Mesothelial cell of epicardium (in vitro differentiated cells): Measurements from ENCODE around the gene APEX1. TPM values are rescaled to one million over a fixed set of nuclear protein-coding genes. Genes with fewer than 3 reads are reported as not detected.

Source experiments
- DNase-seq, 2 experiments: peaks; one replicate each; pipeline ENCODE4 v3.0.0; 2021; ENCODE audit warnings: low spot score in 2 of 2; ENCODE audit not compliant: unreplicated experiment in 2 of 2
- H3K27ac Mint-ChIP-seq: 2 replicates; pipeline ENCODE4 v1.8.0; 2021; ENCODE audit warnings: mixed read lengths
- H3K27me3 Mint-ChIP-seq: 2 replicates; pipeline ENCODE4 v1.8.0; 2021; ENCODE audit warnings: low read depth, mixed read lengths
- H3K36me3 Mint-ChIP-seq: 2 replicates; pipeline ENCODE4 v1.8.0; 2021; ENCODE audit warnings: mixed read lengths
- H3K4me1 Mint-ChIP-seq: 2 replicates; pipeline ENCODE4 v1.8.0; 2021; ENCODE audit warnings: mixed read lengths
- H3K4me3 Mint-ChIP-seq: 2 replicates; pipeline ENCODE4 v1.8.0; 2021; ENCODE audit warnings: mild to moderate bottlenecking, moderate library complexity, mixed read lengths
- H3K9me3 Mint-ChIP-seq: 2 replicates; pipeline ENCODE4 v1.8.0; 2021; ENCODE audit warnings: mixed read lengths
- CTCF ChIP-seq: fragments of 200-600 bp; sonication (generic); IDR thresholded peaks from one replicate; pipeline ENCODE4 v1.5.0; 2021; ENCODE audit warnings: antibody characterized with exemption; ENCODE audit not compliant: unreplicated experiment
- total RNA-seq: library from RNA; stranded (reverse); gene quantifications from 3 replicates; pipeline ENCODE4 v1.2.1, GENCODE V29; 2021

Gene APEX1
- total RNA-seq, 1 donor from 2014 or later, result 283 TPM

GRCh38 chr14:20461225-20462141 lies 6.5 kb downstream of the APEX1 start, which contains the start of gene PIP4P1:
PIP4P1 (minus strand) TSS chr14:20461434; CDS start chr14:20461325, 109 bp downstream.
- H3K9me3 Mint-ChIP-seq, result no peaks in the 10 kb centered on the region
- peaks cover 4% of the 10 kb centered on the region for H3K27me3 Mint-ChIP-seq
- H3K4me1 Mint-ChIP-seq, result peaks cover 16% of the 10 kb centered on the region
- peak within 1 kb of the TSS; percentile 70 for H3K4me3 Mint-ChIP-seq
- H3K27ac Mint-ChIP-seq, result peak within 1 kb of the TSS; percentile 94
- peaks cover 6% of the 10 kb centered on the region for H3K36me3 Mint-ChIP-seq
- TF ChIP-seq CTCF, result no peak
- peak; percentile 97 to 98 for DNase-seq

- no peak for DNase-seq
- Mint-ChIP-seq H3K27ac (peak overlapping the region; percentile 88), H3K27me3 (peaks cover 4% of the 10 kb centered on the region), H3K4me3 (peak overlapping the region; percentile 91), H3K4me1 (peaks cover 16% of the 10 kb centered on the region), H3K9me3 (no peaks in the 10 kb centered on the region), H3K36me3 (no peaks in the 10 kb centered on the region)
- TF ChIP-seq CTCF, result no peak
Observed at GRCh38 chr14:20468764-20469241, 13.8 kb downstream of the APEX1 start.

- Mint-ChIP-seq H3K4me1 (peaks cover 16% of the 10 kb centered on the region), H3K4me3 (peak within 1 kb of the TSS; percentile 91), H3K36me3 (no peaks in the 10 kb centered on the region), H3K27ac (peak within 1 kb of the TSS; percentile 88), H3K9me3 (no peaks in the 10 kb centered on the region), H3K27me3 (peaks cover 4% of the 10 kb centered on the region)
- DNase-seq, result peak; percentile 46 to 74
- no peak for TF ChIP-seq CTCF
Observed at GRCh38 chr14:20469242-20469889, 14.3 kb downstream of the APEX1 start, which contains the start of gene PNP. PNP (plus strand) TSS chr14:20469406; CDS start chr14:20469525, 119 bp downstream.

DNA sequence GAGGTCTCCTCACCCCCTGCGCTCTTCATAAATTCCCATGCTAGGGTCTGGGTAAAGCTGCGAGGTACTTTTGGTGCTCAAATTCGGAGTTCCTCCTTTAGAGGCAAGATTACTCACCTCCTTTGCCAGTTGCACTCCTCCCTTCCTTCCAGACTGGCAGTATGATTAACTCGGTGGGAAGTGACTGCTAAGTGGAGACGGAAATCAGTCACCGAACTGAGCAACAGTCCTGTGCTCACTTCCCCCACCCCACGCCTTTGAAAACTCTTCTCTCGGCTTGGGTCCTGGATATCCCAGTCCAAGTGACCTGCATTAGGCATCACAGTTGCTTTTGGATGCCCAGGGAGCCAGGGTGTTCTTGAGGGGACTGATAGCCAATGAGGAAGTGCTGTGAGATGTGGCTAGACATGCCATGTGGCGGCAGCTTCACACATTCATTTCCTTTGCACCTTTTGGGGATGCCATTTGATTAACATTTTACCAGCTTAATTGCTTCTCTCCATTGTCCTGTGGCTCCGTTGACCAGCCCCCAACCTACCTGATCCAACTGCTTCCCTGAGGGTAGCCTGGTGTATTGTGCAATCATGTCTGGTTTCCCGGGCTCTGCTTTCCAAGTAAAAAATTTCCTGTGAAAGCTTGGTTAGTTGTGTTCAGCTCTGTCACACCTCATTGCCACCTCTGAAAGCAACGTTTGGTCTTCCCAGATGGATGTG lies 15.0 kb downstream of the APEX1 start:
- Mint-ChIP-seq H3K9me3 (no peaks in the 10 kb centered on the region), H3K27me3 (no peaks in the 10 kb centered on the region), H3K4me1 (peaks cover 16% of the 10 kb centered on the region), H3K27ac (peak overlapping the region; percentile 88), H3K36me3 (peaks cover 6% of the 10 kb centered on the region), H3K4me3 (peak overlapping the region; percentile 91)
- TF ChIP-seq CTCF, result no peak
- DNase-seq, result no peak

- Mint-ChIP-seq H3K27me3 (no peaks in the 10 kb centered on the region), H3K36me3 (peaks cover 9% of the 10 kb centered on the region), H3K4me3 (peak overlapping the region; percentile 91), H3K4me1 (peaks cover 16% of the 10 kb centered on the region), H3K9me3 (no peaks in the 10 kb centered on the region), H3K27ac (no peak overlapping the region)
- no peak for TF ChIP-seq CTCF
- no peak for DNase-seq
Observed at GRCh38 chr14:20470603-20470901, 15.5 kb downstream of the APEX1 start.
